Trophoblast cell (in vitro differentiated cells and primary cell): Measurements from ENCODE around the gene RPUSD1.

Experiments used
- DNase-seq, 2 donors: peaks; one replicate each; pipeline ENCODE4 v3.0.0-alpha.2; 2016
- H2AFZ ChIP-seq: 2 replicates; pipeline ENCODE4 v1.6.1; 2013; ENCODE audit warnings: low read length, moderate library complexity, mild to moderate bottlenecking; ENCODE audit not compliant: insufficient read depth, poor library complexity
- H2AK5ac ChIP-seq: 2 replicates; pipeline ENCODE4 v1.6.1; 2013; ENCODE audit warnings: mild to moderate bottlenecking, low read length
- H2BK120ac ChIP-seq: 2 replicates; pipeline ENCODE4 v1.6.1; 2013; ENCODE audit warnings: low read length, mild to moderate bottlenecking, moderate library complexity; ENCODE audit not compliant: insufficient read depth, poor library complexity
- H2BK12ac ChIP-seq: 2 replicates; pipeline ENCODE4 v1.6.1; 2013; ENCODE audit warnings: mild to moderate bottlenecking, low read length, moderate library complexity
- H2BK5ac ChIP-seq: 2 replicates; pipeline ENCODE4 v1.6.1; 2013; ENCODE audit warnings: low read length, low read depth, moderate library complexity, mild to moderate bottlenecking; ENCODE audit not compliant: poor library complexity
- H3K14ac ChIP-seq: 2 replicates; pipeline ENCODE4 v1.6.1; 2013; ENCODE audit warnings: mild to moderate bottlenecking, low read length
- H3K18ac ChIP-seq: 2 replicates; pipeline ENCODE4 v1.6.1; 2013; ENCODE audit warnings: mild to moderate bottlenecking, low read length
- H3K23ac ChIP-seq: 2 replicates; pipeline ENCODE4 v1.6.1; 2013; ENCODE audit warnings: low read length
- H3K27ac ChIP-seq: 2 replicates; pipeline ENCODE4 v1.5.1; 2013; ENCODE audit warnings: low read depth, mild to moderate bottlenecking, inconsistent platforms, low read length, moderate library complexity
- H3K27me3 ChIP-seq: 2 replicates; pipeline ENCODE4 v1.6.1; 2013; ENCODE audit warnings: inconsistent platforms, mild to moderate bottlenecking, low read length, moderate library complexity; ENCODE audit not compliant: insufficient read depth
- H3K36me3 ChIP-seq, 2 experiments: 1 replicate in 1 of 2; 2 replicates in 1 of 2; pipeline ENCODE4 v1.6.1; 2013; ENCODE audit warnings: low read length in 2 of 2, mild to moderate bottlenecking in 2 of 2, moderate library complexity in 1 of 2; ENCODE audit not compliant: insufficient read depth in 2 of 2, control insufficient read depth in 1 of 2
- H3K4ac ChIP-seq: 2 replicates; pipeline ENCODE4 v1.6.1; 2013; ENCODE audit warnings: low read depth, mild to moderate bottlenecking, low read length, moderate library complexity
- H3K4me1 ChIP-seq, 2 experiments: 1 replicate in 1 of 2; 2 replicates in 1 of 2; pipeline ENCODE4 v1.6.1; 2013; ENCODE audit warnings: low read length in 2 of 2, mild to moderate bottlenecking in 2 of 2, moderate library complexity in 1 of 2; ENCODE audit not compliant: insufficient read depth in 2 of 2, control insufficient read depth in 1 of 2
- H3K4me2 ChIP-seq: 2 replicates; pipeline ENCODE4 v1.6.1; 2013; ENCODE audit warnings: inconsistent platforms, mild to moderate bottlenecking, low read length, moderate library complexity
- H3K4me3 ChIP-seq: 2 replicates; pipeline ENCODE4 v1.5.1; 2013; ENCODE audit warnings: mild to moderate bottlenecking, low read depth, low read length, inconsistent platforms
- H3K79me1 ChIP-seq: one replicate; pipeline ENCODE4 v1.6.1; 2013; ENCODE audit warnings: low read length
- H3K79me2 ChIP-seq: 2 replicates; pipeline ENCODE4 v1.6.1; 2013; ENCODE audit warnings: low read length, mild to moderate bottlenecking; ENCODE audit not compliant: control insufficient read depth, insufficient read depth, poor library complexity
- H3K9ac ChIP-seq: 2 replicates; pipeline ENCODE4 v1.6.1; 2013; ENCODE audit warnings: mild to moderate bottlenecking, low read length
- H3K9me3 ChIP-seq: 2 replicates; pipeline ENCODE4 v1.6.1; 2013; ENCODE audit warnings: low read depth, mild to moderate bottlenecking, control low read depth, inconsistent platforms, low read length; ENCODE audit not compliant: insufficient read depth
- H4K12ac ChIP-seq: 2 replicates; pipeline ENCODE4 v1.6.1; 2013; ENCODE audit warnings: low read depth, mild to moderate bottlenecking, low read length, moderate library complexity
- H4K8ac ChIP-seq: 2 replicates; pipeline ENCODE4 v1.6.1; 2013; ENCODE audit warnings: low read depth, mild to moderate bottlenecking, low read length, moderate library complexity
- H4K91ac ChIP-seq: one replicate; pipeline ENCODE4 v1.6.1; 2013; ENCODE audit warnings: low read depth, mild to moderate bottlenecking, low read length, moderate library complexity
- WGBS: extraction: QIAGEN DNeasy Blood & Tissue Kit; methylation state at CpG from one replicate; pipeline ENCODE4 v1.1.7; 2013; ENCODE audit warnings: missing lambda C conversion rate; ENCODE audit not compliant: insufficient read length, insufficient coverage; ENCODE audit errors: extremely low coverage; 5-methylcytosine and 5-hydroxymethylcytosine counted together

RPUSD1 gene

GRCh38 chr16:778909-779527 lies 9.2 kb downstream of the RPUSD1 start:
- no peak overlapping the region for H4K91ac ChIP-seq
- H2BK12ac ChIP-seq, result no peak overlapping the region
- no peak overlapping the region for H2AK5ac ChIP-seq
- no peak overlapping the region for H3K4ac ChIP-seq
- H3K9me3 ChIP-seq, result peaks cover 4% of the 10 kb centered on the region
- WGBS, result 100% methylated on average over 2 of the region's 6 CpGs
- no peaks in the 10 kb centered on the region for H3K79me2 ChIP-seq
- H3K18ac ChIP-seq, result no peak overlapping the region
- H3K27ac ChIP-seq, result no peak overlapping the region
- H3K4me1 ChIP-seq, result peaks cover 5 to 7% of the 10 kb centered on the region in 2 experiments
- H2BK5ac ChIP-seq, result no peak overlapping the region
- no peak overlapping the region for H3K9ac ChIP-seq
- no peak overlapping the region for H4K12ac ChIP-seq
- H3K27me3 ChIP-seq, result no peaks in the 10 kb centered on the region
- no peak overlapping the region for H2AFZ ChIP-seq
- H2BK120ac ChIP-seq, result no peak overlapping the region
- H3K36me3 ChIP-seq, result no peaks in the 10 kb centered on the region
- H3K14ac ChIP-seq, result no peak overlapping the region
- H3K4me2 ChIP-seq, result no peak overlapping the region
- no peak overlapping the region for H4K8ac ChIP-seq
- no peak for DNase-seq
- no peak overlapping the region for H3K23ac ChIP-seq
- H3K4me3 ChIP-seq, result no peak overlapping the region
- H3K79me1 ChIP-seq, result no peaks in the 10 kb centered on the region

- Histone ChIP-seq H3K79me1 (no peaks in the 10 kb centered on the region), H3K27ac (no peak overlapping the region), H3K4ac (no peak overlapping the region), H3K79me2 (no peaks in the 10 kb centered on the region), H3K36me3 (no peaks in the 10 kb centered on the region), H2AK5ac (no peak overlapping the region), H3K14ac (no peak overlapping the region), H3K18ac (no peak overlapping the region), H3K9me3 (peaks cover 4% of the 10 kb centered on the region), H2AFZ (no peak overlapping the region), H3K23ac (no peak overlapping the region), H4K12ac (no peak overlapping the region), H2BK12ac (no peak overlapping the region), H3K4me3 (no peak overlapping the region), H4K8ac (no peak overlapping the region), H3K27me3 (no peaks in the 10 kb centered on the region), H2BK5ac (no peak overlapping the region), H3K9ac (no peak overlapping the region), H4K91ac (no peak overlapping the region), H3K4me2 (no peak overlapping the region), H3K4me1 (peaks cover 5% of the 10 kb centered on the region in 2 experiments), H2BK120ac (no peak overlapping the region)
- no CpG with 5 or more reads among the region's 11 CpGs for WGBS
- no peak for DNase-seq
Measured at GRCh38 chr16:778447-778846, 9.7 kb downstream of the RPUSD1 start.

GRCh38 chr16:777826-778225 lies 10.4 kb downstream of the RPUSD1 start:
- peak in 1 of 2 donors; percentile 43 for DNase-seq
- H2BK120ac ChIP-seq, result no peak overlapping the region
- no peak overlapping the region for H2AFZ ChIP-seq
- H4K12ac ChIP-seq, result no peak overlapping the region
- no peak overlapping the region for H3K4me3 ChIP-seq
- peaks cover 4% of the 10 kb centered on the region for H3K9me3 ChIP-seq
- no peak overlapping the region for H3K14ac ChIP-seq
- no peak overlapping the region for H4K8ac ChIP-seq
- no peak overlapping the region for H4K91ac ChIP-seq
- H3K4me2 ChIP-seq, result no peak overlapping the region
- H3K4ac ChIP-seq, result no peak overlapping the region
- H3K9ac ChIP-seq, result no peak overlapping the region
- H3K27ac ChIP-seq, result no peak overlapping the region
- no peak overlapping the region for H2BK12ac ChIP-seq
- H3K79me1 ChIP-seq, result no peaks in the 10 kb centered on the region
- H3K36me3 ChIP-seq, result no peaks in the 10 kb centered on the region
- no peak overlapping the region for H2BK5ac ChIP-seq
- no peaks in the 10 kb centered on the region for H3K27me3 ChIP-seq
- no peak overlapping the region for H3K18ac ChIP-seq
- H2AK5ac ChIP-seq, result no peak overlapping the region
- no peaks in the 10 kb centered on the region for H3K79me2 ChIP-seq
- no CpG with 5 or more reads among the region's 16 CpGs for WGBS
- peaks cover 5% of the 10 kb centered on the region in 2 experiments for H3K4me1 ChIP-seq
- H3K23ac ChIP-seq, result no peak overlapping the region

GRCh38 chr16:776824-777223 lies 11.4 kb downstream of the RPUSD1 start:
- no peak overlapping the region for H3K4me2 ChIP-seq
- H4K8ac ChIP-seq, result no peak overlapping the region
- no peak overlapping the region for H2AK5ac ChIP-seq
- H2BK120ac ChIP-seq, result no peak overlapping the region
- no peak for DNase-seq
- H3K79me2 ChIP-seq, result no peaks in the 10 kb centered on the region
- no CpG with 5 or more reads among the region's 9 CpGs for WGBS
- H3K23ac ChIP-seq, result no peak overlapping the region
- no peak overlapping the region for H3K4ac ChIP-seq
- H3K9ac ChIP-seq, result no peak overlapping the region
- H3K9me3 ChIP-seq, result peaks cover 4% of the 10 kb centered on the region
- no peak overlapping the region for H4K91ac ChIP-seq
- no peaks in the 10 kb centered on the region for H3K79me1 ChIP-seq
- H2BK5ac ChIP-seq, result no peak overlapping the region
- no peak overlapping the region for H3K14ac ChIP-seq
- H3K36me3 ChIP-seq, result no peaks in the 10 kb centered on the region
- peaks cover 5% of the 10 kb centered on the region in 2 experiments for H3K4me1 ChIP-seq
- no peak overlapping the region for H3K4me3 ChIP-seq
- H3K27me3 ChIP-seq, result no peaks in the 10 kb centered on the region
- H2BK12ac ChIP-seq, result no peak overlapping the region
- no peak overlapping the region for H3K18ac ChIP-seq
- H2AFZ ChIP-seq, result no peak overlapping the region
- no peak overlapping the region for H4K12ac ChIP-seq
- no peak overlapping the region for H3K27ac ChIP-seq
